H9 (cell line): Measurements from ENCODE around the gene CDK14. TPM values are rescaled to one million over a fixed set of nuclear protein-coding genes. Genes with fewer than 3 reads are reported as not detected.

ENCODE experiments used
- DNase-seq: peaks from one replicate; pipeline ENCODE4 v3.0.0-alpha.2; 2017
- H2AFZ ChIP-seq: one replicate; pipeline ENCODE4 v1.6.1; 2013; ENCODE audit warnings: mild to moderate bottlenecking, low read length, control low read depth, moderate library complexity
- H2AK5ac ChIP-seq: 2 replicates; pipeline ENCODE4 v1.6.1; 2013; ENCODE audit warnings: low read length, control low read depth, mixed read lengths; ENCODE audit not compliant: insufficient read length
- H2BK120ac ChIP-seq: one replicate; pipeline ENCODE4 v1.6.1; 2013; ENCODE audit warnings: low read depth, mild to moderate bottlenecking, low read length, control low read depth, inconsistent platforms; ENCODE audit not compliant: poor library complexity, severe bottlenecking
- H2BK12ac ChIP-seq: 2 replicates; pipeline ENCODE4 v1.6.1; 2013; ENCODE audit warnings: low read length, control low read depth, mixed read lengths, low read depth; ENCODE audit not compliant: insufficient read length
- H2BK15ac ChIP-seq: 2 replicates; pipeline ENCODE4 v1.6.1; 2013; ENCODE audit warnings: low read depth, low read length, control low read depth
- H2BK20ac ChIP-seq: one replicate; pipeline ENCODE4 v1.6.1; 2013; ENCODE audit warnings: low read depth, mild to moderate bottlenecking, low read length, control low read depth, inconsistent platforms; ENCODE audit not compliant: poor library complexity, severe bottlenecking
- H2BK5ac ChIP-seq: 2 replicates; pipeline ENCODE4 v1.6.1; 2013; ENCODE audit warnings: low read length, control low read depth, mixed read lengths; ENCODE audit not compliant: insufficient read length
- H3K14ac ChIP-seq: 2 replicates; pipeline ENCODE4 v1.6.1; 2013; ENCODE audit warnings: low read length, control low read depth; ENCODE audit not compliant: insufficient read depth
- H3K18ac ChIP-seq: 2 replicates; pipeline ENCODE4 v1.6.1; 2013; ENCODE audit warnings: low read depth, mild to moderate bottlenecking, mixed read lengths, low read length, control low read depth; ENCODE audit not compliant: insufficient read length
- H3K23ac ChIP-seq: 2 replicates; pipeline ENCODE4 v1.6.1; 2013; ENCODE audit warnings: low read length, control low read depth, mixed read lengths, low read depth; ENCODE audit not compliant: insufficient read length
- H3K23me2 ChIP-seq: 2 replicates; pipeline ENCODE4 v1.6.1; 2013; ENCODE audit warnings: low read depth, mild to moderate bottlenecking, mixed read lengths, low read length, control low read depth; ENCODE audit not compliant: insufficient read length, poor library complexity, severe bottlenecking
- H3K27ac ChIP-seq: 2 replicates; pipeline ENCODE4 v1.5.1; 2013; ENCODE audit warnings: low read length, control low read depth, mixed read lengths, low read depth; ENCODE audit not compliant: insufficient read length
- H3K27me3 ChIP-seq: 2 replicates; pipeline ENCODE4 v1.6.1; 2013; ENCODE audit warnings: low read length, control low read depth, inconsistent platforms; ENCODE audit not compliant: insufficient read depth
- H3K4ac ChIP-seq: 2 replicates; pipeline ENCODE4 v1.6.1; 2013; ENCODE audit warnings: low read depth, mild to moderate bottlenecking, control low read depth, inconsistent platforms, low read length, moderate library complexity
- H3K4me1 ChIP-seq: 2 replicates; pipeline ENCODE4 v1.6.1; 2013; ENCODE audit warnings: low read length, control low read depth, inconsistent platforms; ENCODE audit not compliant: insufficient read depth
- H3K4me2 ChIP-seq: 2 replicates; pipeline ENCODE4 v1.6.1; 2013; ENCODE audit warnings: low read length, control low read depth, mixed read lengths; ENCODE audit not compliant: insufficient read length, insufficient read depth
- H3K56ac ChIP-seq: 2 replicates; pipeline ENCODE4 v1.6.1; 2013; ENCODE audit warnings: low read depth, mild to moderate bottlenecking, mixed read lengths, low read length, control low read depth; ENCODE audit not compliant: insufficient read length
- H3K79me1 ChIP-seq: 2 replicates; pipeline ENCODE4 v1.6.1; 2013; ENCODE audit warnings: low read depth, mild to moderate bottlenecking, moderate library complexity, low read length, control low read depth, inconsistent platforms; ENCODE audit not compliant: insufficient read depth, poor library complexity, severe bottlenecking
- H3K79me2 ChIP-seq: 2 replicates; pipeline ENCODE4 v1.6.1; 2013; ENCODE audit warnings: low read length, control low read depth, inconsistent platforms; ENCODE audit not compliant: insufficient read depth
- H3K9ac ChIP-seq: 2 replicates; pipeline ENCODE4 v1.6.1; 2013; ENCODE audit warnings: low read length, control low read depth, mixed read lengths; ENCODE audit not compliant: insufficient read length; ENCODE audit errors: extremely low read depth
- H3K9me3 ChIP-seq: one replicate; pipeline ENCODE4 v1.6.1; 2013; ENCODE audit warnings: low read depth, low read length, inconsistent platforms; ENCODE audit not compliant: control insufficient read depth
- H3T11ph ChIP-seq: one replicate; pipeline ENCODE4 v1.6.1; 2013; ENCODE audit warnings: mild to moderate bottlenecking, low read length, control low read depth, inconsistent platforms
- H4K20me1 ChIP-seq: one replicate; pipeline ENCODE4 v1.6.1; 2013; ENCODE audit not compliant: control insufficient read depth, insufficient read length, insufficient read depth
- H4K5ac ChIP-seq: 2 replicates; pipeline ENCODE4 v1.6.1; 2013; ENCODE audit warnings: low read depth, mild to moderate bottlenecking, mixed read lengths, low read length, control low read depth; ENCODE audit not compliant: insufficient read length
- H4K8ac ChIP-seq: replicated peaks from 2 replicates; pipeline ENCODE4 v1.6.1; 2013; ENCODE audit warnings: low read length, control low read depth, mixed read lengths, low read depth; ENCODE audit not compliant: insufficient read length
- H4K91ac ChIP-seq: 2 replicates; pipeline ENCODE4 v1.6.1; 2013; ENCODE audit warnings: low read depth, mild to moderate bottlenecking, moderate library complexity, mixed read lengths, low read length, control low read depth; ENCODE audit not compliant: insufficient read length
- H3K27ac Mint-ChIP-seq, 3 experiments: 2 replicates in 2 of 3; 3 replicates in 1 of 3; pipeline ENCODE4 v1.8.0; 2020 to 2021; ENCODE audit warnings: mixed read lengths in 3 of 3, mild to moderate bottlenecking in 1 of 3, moderate library complexity in 1 of 3
- H3K27me3 Mint-ChIP-seq: 2 replicates; pipeline ENCODE4 v1.8.0; 2021; ENCODE audit warnings: low read depth, mild to moderate bottlenecking, moderate library complexity, mixed read lengths
- H3K36me3 Mint-ChIP-seq, 3 experiments: 2 replicates in 2 of 3; 3 replicates in 1 of 3; pipeline ENCODE4 v1.8.0; 2020 to 2021; ENCODE audit warnings: low read depth in 3 of 3, mixed read lengths in 3 of 3; ENCODE audit not compliant: insufficient read depth in 1 of 3
- H3K4me1 Mint-ChIP-seq, 2 experiments: 2 replicates each; pipeline ENCODE4 v1.8.0; 2020; ENCODE audit warnings: mixed read lengths in 2 of 2
- H3K4me3 Mint-ChIP-seq, 2 experiments: 2 replicates in 1 of 2; 3 replicates in 1 of 2; pipeline ENCODE4 v1.8.0; 2020 to 2021; ENCODE audit warnings: mild to moderate bottlenecking in 2 of 2, mixed read lengths in 2 of 2, moderate library complexity in 1 of 2
- H3K9me3 Mint-ChIP-seq, 2 experiments: 2 replicates in 1 of 2; 3 replicates in 1 of 2; pipeline ENCODE4 v1.8.0; 2020; ENCODE audit warnings: mild to moderate bottlenecking in 2 of 2, mixed read lengths in 2 of 2, moderate library complexity in 1 of 2
- CTCF ChIP-seq: fragments of 200-600 bp; sonication (generic); conservative IDR thresholded peaks from 3 replicates; pipeline ENCODE4 v1.8.0; 2021; ENCODE audit warnings: antibody characterized with exemption, mild to moderate bottlenecking
- total RNA-seq: library from RNA; stranded (reverse); gene quantifications from 2 replicates; pipeline ENCODE4 v1.2.1, GENCODE V29; 2021

The CDK14 gene
- total RNA-seq, 1 experiment from 2014 or later = 23.9 TPM

DNA sequence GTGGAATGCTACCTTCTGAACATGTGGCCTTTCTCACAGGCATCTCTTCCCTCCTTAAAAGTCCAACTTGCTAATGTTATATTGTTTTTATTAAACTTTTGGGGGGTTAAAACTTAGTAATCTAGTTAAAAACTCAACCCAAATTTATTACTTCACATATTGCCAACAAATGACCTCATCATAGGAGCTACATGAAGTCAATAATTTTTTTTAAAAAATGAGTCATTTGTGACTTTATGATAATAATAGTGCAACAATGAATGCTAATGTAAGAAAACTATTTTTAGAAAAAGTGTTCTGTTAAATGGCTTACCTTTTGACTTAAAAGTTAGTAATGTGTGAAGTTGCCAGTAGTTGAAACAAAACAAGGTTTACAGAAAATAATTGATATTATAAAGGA lies 342.2 kb downstream of the CDK14 start:
- no peaks in the 10 kb centered on the region for H3K79me1 ChIP-seq
- no peak overlapping the region for H3K9ac ChIP-seq
- no peak overlapping the region for H2AFZ ChIP-seq
- H3K23ac ChIP-seq = no peak overlapping the region
- H3K27ac ChIP-seq = no peak overlapping the region
- no peak overlapping the region for H3K56ac ChIP-seq
- no peaks in the 10 kb centered on the region for H3K27me3 ChIP-seq
- H2AK5ac ChIP-seq = no peak overlapping the region
- no peak overlapping the region for H2BK120ac ChIP-seq
- H3K14ac ChIP-seq = no peak overlapping the region
- no peak overlapping the region for H2BK12ac ChIP-seq
- H3T11ph ChIP-seq = no peak overlapping the region
- H3K9me3 Mint-ChIP-seq = no peaks in the 10 kb centered on the region
- H3K9me3 ChIP-seq = no peaks in the 10 kb centered on the region
- H2BK20ac ChIP-seq = no peak overlapping the region
- H3K4me2 ChIP-seq = no peak overlapping the region
- H3K27me3 Mint-ChIP-seq = no peaks in the 10 kb centered on the region
- no peak overlapping the region for H3K27ac Mint-ChIP-seq
- H4K20me1 ChIP-seq = no peaks in the 10 kb centered on the region
- H3K79me2 ChIP-seq = no peaks in the 10 kb centered on the region
- H3K36me3 Mint-ChIP-seq = no peaks in the 10 kb centered on the region; a peak in 1 of 7 replicates
- H3K4ac ChIP-seq = no peak overlapping the region
- no peak overlapping the region for H3K18ac ChIP-seq
- H4K8ac ChIP-seq = no peak overlapping the region
- TF ChIP-seq CTCF = no peak
- no peaks in the 10 kb centered on the region for H3K4me1 Mint-ChIP-seq
- DNase-seq = no peak
- no peaks in the 10 kb centered on the region for H3K23me2 ChIP-seq
- H4K91ac ChIP-seq = no peak overlapping the region
- no peak overlapping the region for H3K4me3 Mint-ChIP-seq
- no peaks in the 10 kb centered on the region for H3K4me1 ChIP-seq
- no peak overlapping the region for H2BK15ac ChIP-seq
- H4K5ac ChIP-seq = no peak overlapping the region
- no peak overlapping the region for H2BK5ac ChIP-seq
